ENCODE results near the gene HOTAIR.

The HOTAIR gene

GRCh38 chr12:53927220-53928029 lies 47.3 kb downstream of the HOTAIR start:
- no peak for DNase-seq (ENCODE audit: low read depth)
- no peak for TF ChIP-seq CTCF (conservative IDR thresholded peaks at IDR 0.05; ENCODE audit: control insufficient read depth, insufficient read depth, low read depth, low read length)
- no peak overlapping the region for H3K4me3 ChIP-seq (ENCODE audit: control insufficient read depth, low read depth, low read length)

- DNase-seq (ENCODE audit: low read depth): no peak
- TF ChIP-seq CTCF (conservative IDR thresholded peaks at IDR 0.05; ENCODE audit: control insufficient read depth, insufficient read depth, low read depth, low read length): no peak
- H3K4me3 ChIP-seq (ENCODE audit: control insufficient read depth, low read depth, low read length): no peak overlapping the region
Observed at GRCh38 chr12:53924521-53925405, 50.0 kb downstream of the HOTAIR start.

- no peak for TF ChIP-seq CTCF (conservative IDR thresholded peaks at IDR 0.05; ENCODE audit: control insufficient read depth, insufficient read depth, low read depth, low read length)
- no peak overlapping the region for H3K4me3 ChIP-seq (ENCODE audit: control insufficient read depth, low read depth, low read length)
- DNase-seq (ENCODE audit: low read depth): no peak
Observed at GRCh38 chr12:53916788-53917655, 57.7 kb downstream of the HOTAIR start.
